ENCODE results near the gene NFATC4.
"Not testable (repeated sequence)": the region's sequence is repeated elsewhere in the genome, so short reads cannot be mapped to it uniquely, and the experiment has no call there.

DNA sequence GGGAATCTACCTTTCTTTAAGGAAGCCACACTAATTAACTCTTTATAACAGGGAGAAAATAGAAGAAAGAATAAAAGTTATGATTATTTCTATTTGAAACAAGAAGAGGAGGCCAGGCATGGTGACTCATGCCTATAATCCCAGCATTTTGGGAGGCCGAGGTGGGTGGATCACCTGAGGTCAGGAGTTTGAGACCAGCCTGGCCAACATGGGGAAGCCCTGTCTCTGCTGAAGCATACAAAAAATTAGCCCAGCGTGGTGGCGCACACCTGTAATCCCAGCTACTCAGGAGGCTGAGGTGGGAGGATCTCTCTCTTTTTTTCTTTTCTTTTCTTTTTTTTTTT is 13.5 kb upstream of the NFATC4 start:
- TF ChIP-seq, protein P1, sequence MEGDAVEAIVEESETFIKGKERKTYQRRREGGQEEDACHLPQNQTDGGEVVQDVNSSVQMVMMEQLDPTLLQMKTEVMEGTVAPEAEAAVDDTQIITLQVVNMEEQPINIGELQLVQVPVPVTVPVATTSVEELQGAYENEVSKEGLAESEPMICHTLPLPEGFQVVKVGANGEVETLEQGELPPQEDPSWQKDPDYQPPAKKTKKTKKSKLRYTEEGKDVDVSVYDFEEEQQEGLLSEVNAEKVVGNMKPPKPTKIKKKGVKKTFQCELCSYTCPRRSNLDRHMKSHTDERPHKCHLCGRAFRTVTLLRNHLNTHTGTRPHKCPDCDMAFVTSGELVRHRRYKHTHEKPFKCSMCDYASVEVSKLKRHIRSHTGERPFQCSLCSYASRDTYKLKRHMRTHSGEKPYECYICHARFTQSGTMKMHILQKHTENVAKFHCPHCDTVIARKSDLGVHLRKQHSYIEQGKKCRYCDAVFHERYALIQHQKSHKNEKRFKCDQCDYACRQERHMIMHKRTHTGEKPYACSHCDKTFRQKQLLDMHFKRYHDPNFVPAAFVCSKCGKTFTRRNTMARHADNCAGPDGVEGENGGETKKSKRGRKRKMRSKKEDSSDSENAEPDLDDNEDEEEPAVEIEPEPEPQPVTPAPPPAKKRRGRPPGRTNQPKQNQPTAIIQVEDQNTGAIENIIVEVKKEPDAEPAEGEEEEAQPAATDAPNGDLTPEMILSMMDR (IDR thresholded peaks at IDR 0.05) = not testable (repeated sequence)
- TF ChIP-seq POLR2AphosphoS5 (IDR thresholded peaks at IDR 0.05) = not testable (repeated sequence)
